HL-60 (cell line): ENCODE measurements around the gene CPVL.

Source experiments
- DNase-seq, 2 experiments: peaks; one replicate each; pipeline ENCODE4 v3.0.0-alpha.2; 2010 to 2020; ENCODE audit warnings: low read depth in 1 of 2, low spot score in 1 of 2
- H3K27ac ChIP-seq: fragments of 250-450 bp; sonication (Bioruptor Pico); replicated peaks from 2 replicates; pipeline ENCODE4 v1.5.1; 2020; ENCODE audit warnings: mild to moderate bottlenecking, moderate library complexity
- H3K27me3 ChIP-seq: fragments of 250-450 bp; sonication (Bioruptor Pico); 2 replicates; pipeline ENCODE4 v1.5.1; 2021; ENCODE audit warnings: mild to moderate bottlenecking, moderate library complexity; ENCODE audit not compliant: insufficient read depth, poor library complexity, severe bottlenecking
- H3K4me3 ChIP-seq: replicated peaks from 2 replicates; pipeline ENCODE4 v1.5.1; 2011; ENCODE audit warnings: mild to moderate bottlenecking, control low read depth, low read length; ENCODE audit not compliant: insufficient read depth
- CTCF ChIP-seq: IDR thresholded peaks from one replicate; pipeline ENCODE4 v1.5.1; 2011; ENCODE audit warnings: low read length, control low read depth, inconsistent platforms; ENCODE audit not compliant: insufficient read depth
- GABPA ChIP-seq: IDR thresholded peaks from 2 replicates; pipeline ENCODE4 v1.6.1; 2012; ENCODE audit warnings: low read depth
- POLR2AphosphoS5 ChIP-seq: IDR thresholded peaks from 2 replicates; pipeline ENCODE4 v1.6.1; 2012; ENCODE audit warnings: low read depth
- SPI1 ChIP-seq: IDR thresholded peaks from 2 replicates; pipeline ENCODE4 v1.6.1; 2012; ENCODE audit warnings: low read depth, mild to moderate bottlenecking, borderline replicate concordance
- TF ChIP-seq, protein P1 (sequence below): IDR thresholded peaks from 2 replicates; pipeline ENCODE4 v1.6.1; 2012; ENCODE audit warnings: low read depth; ENCODE audit not compliant: insufficient replicate concordance

CPVL gene

DNA sequence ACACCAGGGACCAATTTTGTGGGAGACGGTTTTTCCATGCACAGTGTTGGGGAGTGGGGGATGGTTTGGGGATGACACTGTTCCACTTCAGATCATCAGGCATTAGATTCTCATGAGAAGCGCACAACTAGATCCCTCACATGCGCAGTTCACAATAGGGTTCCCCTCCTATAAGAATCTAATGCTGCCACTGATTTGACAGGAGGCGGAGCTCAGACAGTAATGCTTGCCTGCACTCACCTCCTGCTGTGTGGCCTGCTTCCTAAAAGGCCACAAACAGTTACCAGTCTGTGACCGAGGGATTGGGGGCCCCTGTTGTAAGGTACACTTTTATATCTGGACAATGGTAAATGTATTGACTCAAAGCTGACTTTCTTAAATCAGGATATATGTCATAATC is 142.6 kb downstream of the CPVL start:
- TF ChIP-seq, protein P1, sequence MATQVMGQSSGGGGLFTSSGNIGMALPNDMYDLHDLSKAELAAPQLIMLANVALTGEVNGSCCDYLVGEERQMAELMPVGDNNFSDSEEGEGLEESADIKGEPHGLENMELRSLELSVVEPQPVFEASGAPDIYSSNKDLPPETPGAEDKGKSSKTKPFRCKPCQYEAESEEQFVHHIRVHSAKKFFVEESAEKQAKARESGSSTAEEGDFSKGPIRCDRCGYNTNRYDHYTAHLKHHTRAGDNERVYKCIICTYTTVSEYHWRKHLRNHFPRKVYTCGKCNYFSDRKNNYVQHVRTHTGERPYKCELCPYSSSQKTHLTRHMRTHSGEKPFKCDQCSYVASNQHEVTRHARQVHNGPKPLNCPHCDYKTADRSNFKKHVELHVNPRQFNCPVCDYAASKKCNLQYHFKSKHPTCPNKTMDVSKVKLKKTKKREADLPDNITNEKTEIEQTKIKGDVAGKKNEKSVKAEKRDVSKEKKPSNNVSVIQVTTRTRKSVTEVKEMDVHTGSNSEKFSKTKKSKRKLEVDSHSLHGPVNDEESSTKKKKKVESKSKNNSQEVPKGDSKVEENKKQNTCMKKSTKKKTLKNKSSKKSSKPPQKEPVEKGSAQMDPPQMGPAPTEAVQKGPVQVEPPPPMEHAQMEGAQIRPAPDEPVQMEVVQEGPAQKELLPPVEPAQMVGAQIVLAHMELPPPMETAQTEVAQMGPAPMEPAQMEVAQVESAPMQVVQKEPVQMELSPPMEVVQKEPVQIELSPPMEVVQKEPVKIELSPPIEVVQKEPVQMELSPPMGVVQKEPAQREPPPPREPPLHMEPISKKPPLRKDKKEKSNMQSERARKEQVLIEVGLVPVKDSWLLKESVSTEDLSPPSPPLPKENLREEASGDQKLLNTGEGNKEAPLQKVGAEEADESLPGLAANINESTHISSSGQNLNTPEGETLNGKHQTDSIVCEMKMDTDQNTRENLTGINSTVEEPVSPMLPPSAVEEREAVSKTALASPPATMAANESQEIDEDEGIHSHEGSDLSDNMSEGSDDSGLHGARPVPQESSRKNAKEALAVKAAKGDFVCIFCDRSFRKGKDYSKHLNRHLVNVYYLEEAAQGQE = no peak
- TF ChIP-seq CTCF = no peak
- no peak for TF ChIP-seq POLR2AphosphoS5
- no peak for TF ChIP-seq GABPA
- TF ChIP-seq SPI1 = no peak
- Histone ChIP-seq H3K4me3 (no peak overlapping the region), H3K27ac (no peak overlapping the region), H3K27me3 (no peaks in the 10 kb centered on the region)
- no peak for DNase-seq

DNA sequence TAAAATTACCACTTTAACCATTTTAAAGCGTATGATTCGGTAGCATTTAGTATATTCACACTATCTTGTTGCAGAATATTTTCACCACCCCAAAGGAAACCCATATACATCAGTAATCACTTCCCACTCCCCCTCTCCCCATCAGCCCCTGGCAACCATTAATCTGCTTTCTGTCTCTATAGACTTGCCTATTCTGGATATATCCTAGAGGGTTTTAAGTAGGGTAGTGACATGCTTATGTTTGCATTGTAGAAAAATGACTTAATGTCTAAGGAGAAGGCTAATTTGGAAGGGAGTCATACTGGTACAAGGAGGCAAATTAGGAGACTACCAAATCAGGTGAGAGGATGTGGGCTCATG is 145.6 kb downstream of the CPVL start:
- Histone ChIP-seq H3K27ac (no peak overlapping the region), H3K4me3 (no peak overlapping the region), H3K27me3 (no peaks in the 10 kb centered on the region)
- DNase-seq = no peak
- no peak for TF ChIP-seq POLR2AphosphoS5

GRCh38 chr7:28999895-29000716 is 146.2 kb downstream of the CPVL start:
- DNase-seq = no peak
- Histone ChIP-seq H3K27me3 (no peaks in the 10 kb centered on the region), H3K27ac (no peak overlapping the region), H3K4me3 (no peak overlapping the region)
- TF ChIP-seq SPI1 (no peak), POLR2AphosphoS5 (no peak), GABPA (no peak), CTCF (no peak)
- TF ChIP-seq, protein P1 = no peak

- no peaks in the 10 kb centered on the region for H3K27me3 ChIP-seq
- no peak for DNase-seq
- no peak overlapping the region for H3K27ac ChIP-seq
- no peak overlapping the region for H3K4me3 ChIP-seq
- no peak for TF ChIP-seq GABPA
- TF ChIP-seq SPI1 = no peak
- TF ChIP-seq CTCF = no peak
- no peak for TF ChIP-seq POLR2AphosphoS5
- TF ChIP-seq, protein P1 = no peak
Observed at GRCh38 chr7:28999427-28999826, 146.9 kb downstream of the CPVL start.
